LHCN-M2 (cell line): Measurements from ENCODE around the gene RPS6KB2. TPM values are rescaled to one million over a fixed set of nuclear protein-coding genes. Genes with fewer than 3 reads are reported as not detected.

ENCODE experiments used
- DNase-seq: peaks from one replicate; pipeline ENCODE4 v3.0.0-alpha.2; 2012; ENCODE audit warnings: low read depth
- total RNA-seq: library from RNA; depleted of rRNA; stranded (reverse); fragments of >200 nt; gene quantifications from 2 replicates; pipeline ENCODE4 v1.2.3, GENCODE V29; 2014

RPS6KB2 gene
- total RNA-seq, 1 experiment from 2014 or later: 56.1 TPM

DNA sequence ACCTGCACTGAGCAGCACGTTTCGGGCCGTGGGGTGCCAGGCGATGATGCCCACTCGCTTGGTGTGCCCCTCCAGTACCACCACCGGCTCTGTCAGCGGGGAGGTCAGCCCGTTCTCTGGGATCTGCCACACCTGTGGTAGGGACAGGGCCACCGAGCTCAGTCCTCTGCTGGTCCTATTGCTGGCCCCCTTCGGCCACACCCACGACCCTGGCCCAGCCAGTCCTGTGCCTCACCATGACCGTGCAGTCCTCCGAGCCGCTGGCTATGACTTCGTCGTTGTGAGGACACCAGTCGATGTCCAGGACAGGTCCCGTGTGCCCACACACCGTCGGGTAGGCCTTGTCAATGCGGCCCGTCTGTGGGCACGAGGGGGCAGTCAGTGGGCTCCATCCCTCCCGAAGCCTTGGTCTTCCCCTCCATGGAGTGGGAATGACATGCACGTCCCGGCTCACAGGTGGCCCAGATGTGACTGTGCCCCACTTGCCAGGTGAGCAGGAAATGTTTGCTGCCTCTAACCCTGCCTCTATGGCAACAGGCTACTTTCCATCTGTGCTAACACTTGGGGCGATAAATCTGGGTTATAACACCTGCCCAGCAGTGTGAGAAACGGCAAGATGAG, 13.5 kb downstream of the RPS6KB2 start:
- DNase-seq: no peak

DNA sequence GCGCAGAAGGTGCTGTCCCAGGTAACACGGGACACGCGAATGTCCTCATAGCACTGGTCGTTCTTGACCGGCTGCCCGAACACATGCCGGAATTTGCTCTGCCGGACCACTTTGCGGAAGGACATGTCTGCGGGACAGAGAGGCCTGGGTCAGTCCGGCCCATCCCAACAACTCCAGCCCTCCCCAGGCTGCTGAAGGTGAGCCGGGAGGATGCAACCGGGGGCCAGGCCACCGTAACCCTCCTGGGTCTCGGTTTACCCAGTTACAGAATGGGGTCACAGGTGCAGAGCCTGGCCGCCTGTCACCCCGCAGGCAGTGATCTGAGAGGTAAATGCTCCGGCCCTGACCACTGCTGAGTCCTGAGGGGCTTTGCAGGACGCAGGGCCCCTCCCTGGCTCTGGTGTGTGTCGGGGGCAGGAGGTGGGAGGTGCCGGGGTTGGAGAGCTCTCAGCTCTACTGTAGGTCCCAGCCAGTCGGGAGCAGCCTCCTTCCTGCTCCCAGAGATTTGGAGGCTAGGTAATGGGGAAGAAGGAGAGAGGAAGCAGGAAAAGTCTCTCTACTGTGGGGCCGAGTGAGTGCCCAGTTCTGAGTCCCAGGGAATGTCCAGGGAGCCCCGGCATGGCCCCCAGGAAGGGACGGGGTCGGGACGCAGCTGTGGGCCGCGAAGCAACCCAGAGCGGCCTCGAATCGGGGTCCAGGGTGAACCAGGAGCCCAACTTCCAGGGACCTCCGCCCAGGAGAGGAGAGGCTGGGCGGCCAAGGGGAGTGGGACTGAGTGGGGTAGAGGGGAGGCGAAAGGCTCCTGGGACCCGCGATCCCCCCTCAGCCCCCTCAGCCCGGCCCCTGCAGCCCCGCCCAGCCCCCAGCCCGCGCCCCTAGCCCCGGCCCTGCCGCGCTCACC, 14.5 kb downstream of the RPS6KB2 start:
- no peak for DNase-seq

DNA sequence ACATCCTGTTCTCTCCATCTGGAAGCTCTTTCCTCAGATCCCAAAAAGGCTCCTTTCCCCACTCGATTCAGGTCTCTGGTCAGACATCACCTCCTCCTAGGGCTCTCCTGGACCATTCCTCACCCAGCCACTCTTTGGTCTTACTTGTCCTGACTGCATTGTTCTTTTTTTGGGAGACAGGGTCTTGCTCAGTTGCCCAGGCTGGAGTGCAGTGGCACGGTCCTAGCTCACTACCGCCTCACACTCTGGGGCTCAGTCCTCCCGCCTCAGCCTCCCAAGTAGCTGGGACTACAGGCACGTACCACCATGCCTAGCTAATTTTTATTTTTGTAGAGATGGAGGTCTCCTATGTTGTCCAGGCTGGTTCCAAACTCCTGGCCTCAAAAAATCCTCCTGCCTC, 17.2 kb downstream of the RPS6KB2 start:
- DNase-seq: no peak

GRCh38 chr11:67448220-67448609, 19.9 kb downstream of the RPS6KB2 start:
- no peak for DNase-seq

DNA sequence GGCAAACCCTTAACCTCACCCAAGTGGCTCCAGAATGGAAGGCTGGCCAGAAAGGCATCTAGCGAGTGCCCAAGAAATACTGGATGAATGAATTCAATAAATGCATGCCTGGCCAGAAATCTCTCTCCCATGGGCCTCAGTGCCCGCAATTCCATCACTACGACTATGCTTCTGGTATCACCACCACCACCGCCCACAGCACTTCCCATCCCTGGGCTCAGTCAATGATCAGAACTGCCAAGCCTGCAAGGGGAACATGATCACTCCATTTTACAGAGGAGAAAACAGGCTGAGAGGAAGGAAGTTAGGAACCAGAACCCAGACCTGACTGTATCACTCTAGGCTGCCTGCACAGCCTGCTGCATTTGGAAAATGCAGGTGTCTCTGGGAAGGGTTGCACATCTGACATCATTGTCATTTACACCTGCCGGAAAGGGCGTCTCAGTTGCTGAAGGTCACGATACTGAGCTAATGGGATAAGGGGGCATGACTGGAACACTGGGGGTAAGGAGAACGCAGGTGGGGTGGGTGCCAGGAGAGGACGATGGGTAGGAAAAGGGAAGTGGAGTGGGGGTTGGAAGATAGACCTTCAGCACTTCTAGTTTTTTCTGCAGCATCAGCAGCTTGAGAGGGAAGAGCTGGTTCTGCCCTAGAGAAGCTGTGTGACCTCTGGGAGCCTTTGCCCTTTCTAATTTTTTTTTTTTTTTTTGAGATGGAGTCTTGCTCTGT, 21.0 kb downstream of the RPS6KB2 start:
- no peak for DNase-seq

GRCh38 chr11:67450796-67451657, 22.7 kb downstream of the RPS6KB2 start:
- DNase-seq: no peak

GRCh38 chr11:67451658-67451976, 23.3 kb downstream of the RPS6KB2 start:
- DNase-seq: no peak

DNA sequence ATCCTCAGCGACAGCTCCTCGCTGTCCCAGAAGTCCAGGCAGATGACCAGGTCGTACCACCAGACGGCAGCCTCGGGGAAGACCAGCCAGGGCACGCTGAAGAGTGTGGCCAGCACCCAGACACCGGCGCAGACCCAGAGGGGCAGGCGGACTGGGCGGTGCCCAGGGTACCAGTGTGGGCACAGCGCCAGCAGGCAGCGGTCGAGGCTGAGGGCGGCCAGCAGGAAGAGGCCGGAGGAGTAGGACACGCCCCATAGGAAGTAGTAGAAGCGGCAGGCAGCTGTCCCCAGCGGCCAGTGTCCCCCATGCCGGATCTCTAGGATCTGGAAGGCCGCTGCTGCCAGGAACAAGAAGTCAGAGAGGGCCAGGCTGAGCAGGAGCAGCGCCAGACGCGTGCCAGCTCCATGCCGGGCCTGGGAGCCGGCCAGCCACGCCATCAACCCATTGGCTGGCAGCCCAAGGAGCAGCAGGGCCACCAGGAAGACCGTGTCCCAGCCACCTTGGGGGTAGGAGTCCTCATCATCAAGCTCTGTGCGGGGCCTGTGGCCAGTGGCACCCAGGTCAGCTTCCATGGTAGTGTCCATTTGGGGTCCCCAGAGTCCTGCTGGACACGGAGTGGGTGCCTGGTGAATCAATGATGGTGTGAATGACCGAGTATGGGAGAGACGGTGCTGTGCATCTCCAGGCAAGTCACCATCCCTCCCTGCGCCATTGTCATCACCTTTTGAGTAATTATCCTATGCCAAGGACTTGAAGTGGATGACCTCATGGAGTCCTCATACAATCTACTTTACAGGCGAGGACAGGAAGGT, 24.1 kb downstream of the RPS6KB2 start, which contains the start of gene GPR152:
GPR152 (minus strand) TSS at position 589 of the 812 bp plus-strand sequence; CDS start at position 584, 5 bp downstream.
- DNase-seq: peak; percentile 38

DNA sequence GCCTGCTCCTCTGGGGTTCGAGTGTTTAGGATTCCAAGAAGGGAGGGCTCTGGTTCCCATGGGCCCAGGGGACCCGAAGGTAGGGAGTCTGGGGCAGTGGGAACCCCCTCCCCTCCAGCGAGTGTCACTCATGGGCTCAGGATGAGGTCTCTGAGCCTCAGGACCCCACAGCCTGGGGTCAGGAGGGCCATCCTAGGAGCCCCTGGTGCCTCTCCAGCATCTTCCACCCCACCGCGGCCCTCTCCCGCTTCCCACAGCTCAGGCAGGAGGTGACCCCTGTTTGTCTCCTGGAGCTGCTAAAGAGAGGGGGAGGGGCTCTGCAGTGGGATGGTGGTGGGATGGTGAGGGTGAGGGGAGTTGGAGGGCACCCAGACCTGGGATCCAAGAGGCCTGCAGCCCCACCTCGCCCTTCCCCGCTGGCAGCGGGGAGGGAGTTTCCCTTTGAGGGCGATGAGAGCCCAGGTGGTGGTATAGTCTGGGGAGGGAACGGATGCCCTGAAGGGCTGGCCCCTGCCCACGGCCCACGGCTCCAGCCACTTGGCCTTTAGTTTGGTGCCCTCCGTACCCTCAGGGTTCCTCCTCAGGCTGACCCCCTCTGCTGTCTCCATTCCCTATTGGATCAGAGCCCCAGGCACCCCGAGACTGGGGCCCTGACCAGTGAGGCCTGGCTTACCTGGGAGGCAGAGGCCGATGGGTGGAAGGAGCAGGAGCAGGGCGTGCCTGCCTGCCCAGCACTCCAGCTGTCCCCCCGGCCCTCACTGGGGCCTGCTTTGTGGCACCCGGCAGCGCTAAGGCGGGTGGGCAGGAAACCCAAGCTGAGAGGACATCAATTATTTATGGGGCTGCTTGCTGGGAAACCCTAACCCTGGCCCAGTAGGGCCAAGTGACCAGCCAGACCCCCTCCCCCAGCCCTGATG, 25.8 kb downstream of the RPS6KB2 start:
- no peak for DNase-seq

GRCh38 chr11:67455054-67455453, 26.8 kb downstream of the RPS6KB2 start, which contains the start of gene CABP4:
Gene CABP4, plus strand, starts transcription at chr11:67455354. Its CDS starts 70 bp downstream, at chr11:67455424.
- no peak for DNase-seq

DNA sequence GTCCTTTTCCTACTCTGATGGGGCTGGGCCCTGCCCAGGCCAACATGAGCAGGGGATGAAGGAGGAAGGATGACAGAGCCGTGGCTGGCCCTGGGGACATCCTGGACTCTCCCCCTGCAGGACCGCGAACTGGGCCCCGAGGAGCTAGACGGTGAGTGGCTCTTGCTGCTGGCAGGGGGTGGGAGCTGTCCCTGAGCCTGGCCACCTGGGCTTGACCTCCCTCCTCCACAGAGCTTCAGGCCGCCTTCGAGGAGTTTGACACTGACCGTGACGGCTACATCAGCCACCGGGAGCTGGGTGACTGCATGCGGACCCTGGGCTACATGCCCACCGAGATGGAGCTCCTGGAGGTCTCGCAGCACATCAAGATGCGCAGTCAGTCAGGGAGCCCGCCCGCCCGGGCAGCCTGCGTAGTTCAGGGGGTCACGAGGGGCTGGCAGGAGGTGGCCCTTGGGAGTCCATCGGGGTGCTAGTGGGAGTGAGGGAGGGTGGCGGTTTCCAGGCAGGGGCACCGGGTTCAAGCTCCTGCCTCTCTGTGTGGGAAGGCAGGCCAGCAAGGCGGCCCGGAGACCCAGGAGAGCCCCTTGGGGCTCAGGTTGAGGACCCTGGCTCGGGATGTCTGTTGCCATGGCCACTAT, 27.9 kb downstream of the RPS6KB2 start:
- DNase-seq: no peak

DNA sequence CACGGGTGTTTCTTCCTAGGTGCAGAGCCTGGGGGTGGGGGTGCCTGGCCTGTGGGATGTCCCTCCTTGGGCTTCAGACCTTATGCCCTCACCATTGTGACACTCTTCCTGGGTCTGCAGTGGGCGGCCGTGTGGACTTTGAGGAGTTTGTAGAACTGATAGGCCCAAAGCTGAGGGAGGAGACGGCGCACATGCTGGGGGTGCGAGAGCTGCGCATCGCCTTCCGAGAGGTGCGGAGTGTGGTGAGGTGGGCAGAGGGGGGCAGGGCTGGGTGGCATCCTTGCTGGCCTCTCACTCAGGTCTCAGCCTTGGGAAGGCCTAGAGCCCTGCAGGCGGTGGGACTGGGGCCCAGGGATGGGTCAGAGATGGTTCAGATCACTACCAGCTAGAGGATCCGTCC, 29.2 kb downstream of the RPS6KB2 start:
- no peak for DNase-seq

DNA sequence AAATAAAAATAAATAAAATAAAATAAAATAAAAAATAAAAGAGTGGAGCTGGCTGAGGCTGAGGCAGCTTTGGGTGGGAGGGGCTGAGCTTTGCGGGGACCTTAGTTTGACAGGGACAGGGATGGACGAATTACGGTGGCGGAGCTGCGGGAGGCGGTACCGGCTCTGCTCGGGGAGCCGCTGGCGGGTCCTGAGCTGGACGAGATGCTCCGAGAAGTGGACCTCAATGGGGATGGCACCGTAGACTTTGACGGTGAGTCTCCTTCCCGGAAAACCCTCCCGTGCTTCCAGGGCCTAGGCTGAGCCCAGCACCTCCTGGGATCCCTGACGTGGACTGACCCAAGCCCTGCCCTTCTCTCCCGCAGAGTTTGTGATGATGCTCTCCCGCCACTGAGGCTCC, 30.0 kb downstream of the RPS6KB2 start:
- DNase-seq: no peak

GRCh38 chr11:67463186-67463585, 34.9 kb downstream of the RPS6KB2 start:
- no peak for DNase-seq

DNA sequence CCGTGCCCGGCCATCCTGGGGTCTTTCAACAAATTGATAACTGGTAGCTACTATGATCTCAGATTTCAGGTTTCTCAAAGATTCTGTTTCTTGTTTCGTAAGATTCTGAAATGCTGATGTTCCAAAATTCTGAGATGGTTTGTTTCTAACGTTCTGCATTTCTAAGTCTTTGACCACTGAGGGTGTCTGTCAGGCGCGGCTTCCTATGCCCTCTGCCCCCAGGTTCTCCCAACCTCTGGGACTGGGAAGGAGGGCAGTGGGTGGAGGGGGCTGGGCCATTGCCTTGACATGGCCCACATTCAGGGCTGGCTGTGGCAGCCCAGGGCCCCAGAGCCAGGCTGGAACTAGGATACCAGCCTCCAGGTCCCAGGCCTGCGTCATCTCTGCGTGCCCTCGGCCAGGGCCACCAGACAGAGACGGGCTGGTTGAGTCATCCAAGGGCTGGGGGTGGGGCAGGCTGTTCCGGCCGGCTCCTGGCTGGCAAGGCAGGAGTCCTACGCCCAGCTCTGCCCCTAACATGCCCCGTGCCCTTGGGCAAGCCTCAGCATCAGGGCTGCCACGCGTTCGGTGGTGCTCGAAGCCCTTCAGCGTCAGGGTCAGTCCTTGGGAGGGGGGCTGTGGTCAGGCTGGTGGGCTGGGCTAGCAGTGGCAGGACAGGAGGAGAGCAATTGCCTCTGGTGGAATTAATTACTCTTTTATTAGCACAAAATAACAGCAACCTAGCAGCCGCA, 35.6 kb downstream of the RPS6KB2 start:
- DNase-seq: peak; percentile 63

GRCh38 chr11:67464411-67465188, 36.3 kb downstream of the RPS6KB2 start:
- peak; percentile 64 for DNase-seq

DNA sequence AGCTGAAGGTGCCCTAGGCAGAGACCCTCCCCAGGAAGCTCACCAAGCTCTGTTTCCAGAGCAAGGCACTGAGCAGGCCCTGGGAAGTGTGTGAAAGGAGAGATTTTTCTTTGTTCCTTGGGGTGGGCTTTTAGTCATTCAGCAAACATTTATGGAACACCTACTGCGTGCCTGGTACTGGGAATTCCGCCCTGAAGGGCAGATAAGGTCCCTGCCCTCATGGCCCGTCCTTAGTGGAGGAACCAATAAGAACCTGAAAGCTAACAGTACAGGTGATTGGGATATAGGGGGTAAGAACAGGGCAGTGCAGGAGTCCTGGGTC, 36.9 kb downstream of the RPS6KB2 start:
- no peak for DNase-seq
